Neural cell (in vitro differentiated cells): ENCODE results near the gene EIF4E2. TPM values are rescaled to one million over a fixed set of nuclear protein-coding genes. Genes with fewer than 3 reads are reported as not detected.

Source experiments
- H2AFZ ChIP-seq: fragments of 200-600, 300-800 bp; sonication (generic), shearing (Covaris generic); 2 replicates; pipeline ENCODE4 v1.6.0; 2014; ENCODE audit warnings: low read depth, mild to moderate bottlenecking, antibody characterized with exemption, low read length, moderate library complexity
- H3F3A ChIP-seq: fragments of 200-600 bp; shearing (Covaris generic); 2 replicates; pipeline ENCODE4 v1.6.1; 2016; ENCODE audit warnings: mild to moderate bottlenecking, moderate library complexity, mixed read lengths, antibody characterized with exemption, low read length; ENCODE audit not compliant: insufficient read depth, poor library complexity, severe bottlenecking
- H3K27ac ChIP-seq: fragments of 200-600, 300-800 bp; sonication (generic), shearing (Covaris generic); 2 replicates; pipeline ENCODE4 v1.5.1; 2014; ENCODE audit warnings: mild to moderate bottlenecking, low read length, moderate library complexity
- H3K27me3 ChIP-seq: fragments of 300-800, 200-600 bp; sonication (generic), shearing (Covaris generic); 2 replicates; pipeline ENCODE4 v1.6.0; 2014; ENCODE audit warnings: mild to moderate bottlenecking, low read depth, low read length, moderate library complexity; ENCODE audit not compliant: insufficient read depth
- H3K36me3 ChIP-seq: fragments of 300-800, 200-600 bp; sonication (generic), shearing (Covaris generic); 2 replicates; pipeline ENCODE4 v1.5.1; 2014; ENCODE audit warnings: mild to moderate bottlenecking, antibody characterized with exemption, low read length, moderate library complexity; ENCODE audit not compliant: insufficient read depth
- H3K4me2 ChIP-seq: fragments of 300-800, 200-600 bp; sonication (generic), shearing (Covaris generic); 2 replicates; pipeline ENCODE4 v1.6.0; 2014; ENCODE audit warnings: mild to moderate bottlenecking, low read length
- H3K4me3 ChIP-seq: fragments of 300-800, 200-600 bp; sonication (generic), shearing (Covaris generic); 2 replicates; pipeline ENCODE4 v1.5.1; 2014; ENCODE audit warnings: mild to moderate bottlenecking, low read length, moderate library complexity
- H3K79me2 ChIP-seq: fragments of 200-600 bp; shearing (Covaris generic); replicated peaks from 2 replicates; pipeline ENCODE4 v1.6.0; 2014; ENCODE audit warnings: mild to moderate bottlenecking, low read length, moderate library complexity; ENCODE audit not compliant: insufficient read depth
- H3K9ac ChIP-seq: fragments of 300-800, 200-600 bp; sonication (generic), shearing (Covaris generic); 2 replicates; pipeline ENCODE4 v1.6.1; 2016; ENCODE audit warnings: mild to moderate bottlenecking, low read length, mixed read lengths
- H3K9me2 ChIP-seq: fragments of 200-600 bp; shearing (Covaris generic); 2 replicates; pipeline ENCODE4 v1.6.1; 2016; ENCODE audit warnings: mild to moderate bottlenecking, low read length, mixed read lengths; ENCODE audit not compliant: insufficient read depth
- H3K9me3 ChIP-seq: fragments of 200-600, 300-800 bp; sonication (generic), shearing (Covaris generic); 2 replicates; pipeline ENCODE4 v1.6.1; 2016; ENCODE audit warnings: mild to moderate bottlenecking, mixed run types, low read length, moderate library complexity, mixed read lengths
- H4K20me1 ChIP-seq: fragments of 200-600 bp; shearing (Covaris generic); 2 replicates; pipeline ENCODE4 v1.6.1; 2016; ENCODE audit warnings: mild to moderate bottlenecking, mixed run types; ENCODE audit not compliant: insufficient read depth
- EP300 ChIP-seq: fragments of 450-650 bp; conservative IDR thresholded peaks from 2 replicates; pipeline ENCODE4 v1.6.1; 2014; ENCODE audit warnings: antibody characterized with exemption, mild to moderate bottlenecking, moderate library complexity; ENCODE audit not compliant: poor library complexity, severe bottlenecking
- EZH2 ChIP-seq: fragments of 200-600, 300-800 bp; shearing (Covaris generic), sonication (generic); IDR thresholded peaks from 2 replicates; pipeline ENCODE4 v1.6.1; 2014; ENCODE audit warnings: antibody characterized with exemption, low read length, borderline replicate concordance, mild to moderate bottlenecking; ENCODE audit not compliant: insufficient read depth, poor library complexity, severe bottlenecking
- MXI1 ChIP-seq: fragments of 450-650 bp; conservative IDR thresholded peaks from 2 replicates; pipeline ENCODE4 v1.6.1; 2014; ENCODE audit warnings: antibody characterized with exemption, mild to moderate bottlenecking; ENCODE audit not compliant: poor library complexity, severe bottlenecking
- POLR2AphosphoS5 ChIP-seq: IDR thresholded peaks from 2 replicates; pipeline ENCODE4 v1.6.1; 2012
- RAD21 ChIP-seq: fragments of 450-650 bp; conservative IDR thresholded peaks from 2 replicates; pipeline ENCODE4 v1.6.1; 2014; ENCODE audit warnings: antibody characterized with exemption, mild to moderate bottlenecking, moderate library complexity
- REST ChIP-seq: IDR thresholded peaks from 2 replicates; pipeline ENCODE4 v1.6.1; 2012; ENCODE audit warnings: borderline replicate concordance
- SMC3 ChIP-seq: fragments of 450-650 bp; conservative IDR thresholded peaks from 2 replicates; pipeline ENCODE4 v1.6.1; 2014; ENCODE audit warnings: antibody characterized with exemption, mild to moderate bottlenecking, moderate library complexity; ENCODE audit not compliant: poor library complexity
- TAF1 ChIP-seq: IDR thresholded peaks from 2 replicates; pipeline ENCODE4 v1.6.1; 2012; ENCODE audit warnings: low read depth
- polyA plus RNA-seq: library from polyadenylated mRNA; depleted of rRNA; stranded (reverse); fragments of >200 nt; gene quantifications from 2 replicates; pipeline ENCODE4 v1.2.3, GENCODE V29; 2014
- TF ChIP-seq, protein P1 (sequence below): fragments of 450-650 bp; IDR thresholded peaks from 2 replicates; pipeline ENCODE4 v1.5.1; 2014; ENCODE audit warnings: antibody characterized with exemption, mild to moderate bottlenecking, moderate library complexity; ENCODE audit not compliant: poor library complexity, severe bottlenecking

The EIF4E2 gene
- polyA plus RNA-seq, 1 donor from 2014 or later: 57.6 TPM

DNA sequence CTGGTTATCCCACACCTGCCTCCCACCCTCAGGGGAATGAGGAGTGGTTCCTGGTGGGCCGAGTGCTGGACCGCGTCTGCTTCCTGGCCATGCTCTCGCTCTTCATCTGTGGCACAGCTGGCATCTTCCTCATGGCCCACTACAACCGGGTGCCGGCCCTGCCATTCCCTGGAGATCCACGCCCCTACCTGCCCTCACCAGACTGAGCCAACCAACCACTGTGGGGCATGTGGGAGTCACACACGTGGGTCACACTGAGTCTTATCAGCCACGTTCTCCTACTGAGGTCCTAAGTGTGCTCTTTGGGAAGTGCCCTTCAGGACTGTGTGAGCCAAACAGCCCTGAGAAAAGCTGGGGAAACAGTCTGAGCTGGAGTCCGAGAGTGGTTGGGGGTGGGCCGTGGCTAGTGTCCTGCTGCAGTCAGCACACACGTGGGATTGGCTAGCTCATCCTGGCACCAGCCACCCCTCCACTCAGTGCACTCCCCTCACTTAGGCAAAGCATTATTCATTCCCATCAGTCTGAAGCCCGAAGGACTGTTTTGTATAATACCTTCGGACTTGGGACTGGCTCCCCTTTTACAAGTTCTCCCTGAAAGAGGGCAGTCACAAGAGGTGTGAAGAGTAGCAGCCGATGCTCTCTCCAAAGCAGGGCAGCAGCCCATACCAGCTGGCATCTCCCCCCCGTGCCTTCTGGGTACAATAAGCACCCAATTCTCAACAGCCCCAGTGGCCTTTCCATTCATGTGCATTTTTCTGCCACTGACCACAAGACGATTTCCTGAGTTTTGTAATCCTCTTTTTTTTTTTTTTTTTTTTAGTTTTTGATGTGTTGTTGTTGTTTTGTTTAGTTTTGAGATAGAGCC lies 4.7 kb upstream of the EIF4E2 start:
- no peak overlapping the region for H3K27ac ChIP-seq
- H3K79me2 ChIP-seq: peaks cover 14% of the 10 kb centered on the region

DNA sequence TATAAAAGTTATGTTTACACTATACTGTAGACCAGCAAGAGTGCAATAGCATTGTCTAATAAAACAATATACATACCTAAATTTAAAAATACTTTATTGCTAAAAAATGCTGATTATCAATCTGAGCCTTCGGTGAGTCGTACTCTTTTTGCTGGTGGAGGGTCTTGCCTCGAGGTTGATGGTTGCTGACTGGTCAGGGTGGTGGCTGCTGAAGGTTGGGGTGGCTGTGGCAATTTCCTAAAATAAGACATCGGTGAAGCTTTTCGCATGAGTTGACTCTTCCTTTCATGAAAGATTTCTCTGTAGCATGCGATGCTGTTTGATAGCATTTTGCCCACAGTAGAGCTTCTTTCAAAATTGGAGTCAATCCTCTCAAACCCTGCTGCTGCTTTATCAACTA lies 2.5 kb upstream of the EIF4E2 start:
- no peak overlapping the region for H2AFZ ChIP-seq
- no peak overlapping the region for H3K4me3 ChIP-seq
- TF ChIP-seq EP300: no peak
- TF ChIP-seq, protein P1, sequence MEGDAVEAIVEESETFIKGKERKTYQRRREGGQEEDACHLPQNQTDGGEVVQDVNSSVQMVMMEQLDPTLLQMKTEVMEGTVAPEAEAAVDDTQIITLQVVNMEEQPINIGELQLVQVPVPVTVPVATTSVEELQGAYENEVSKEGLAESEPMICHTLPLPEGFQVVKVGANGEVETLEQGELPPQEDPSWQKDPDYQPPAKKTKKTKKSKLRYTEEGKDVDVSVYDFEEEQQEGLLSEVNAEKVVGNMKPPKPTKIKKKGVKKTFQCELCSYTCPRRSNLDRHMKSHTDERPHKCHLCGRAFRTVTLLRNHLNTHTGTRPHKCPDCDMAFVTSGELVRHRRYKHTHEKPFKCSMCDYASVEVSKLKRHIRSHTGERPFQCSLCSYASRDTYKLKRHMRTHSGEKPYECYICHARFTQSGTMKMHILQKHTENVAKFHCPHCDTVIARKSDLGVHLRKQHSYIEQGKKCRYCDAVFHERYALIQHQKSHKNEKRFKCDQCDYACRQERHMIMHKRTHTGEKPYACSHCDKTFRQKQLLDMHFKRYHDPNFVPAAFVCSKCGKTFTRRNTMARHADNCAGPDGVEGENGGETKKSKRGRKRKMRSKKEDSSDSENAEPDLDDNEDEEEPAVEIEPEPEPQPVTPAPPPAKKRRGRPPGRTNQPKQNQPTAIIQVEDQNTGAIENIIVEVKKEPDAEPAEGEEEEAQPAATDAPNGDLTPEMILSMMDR: no peak
- TF ChIP-seq SMC3: no peak
- no peak for TF ChIP-seq MXI1
- no peak for TF ChIP-seq EZH2
- peaks cover 16% of the 10 kb centered on the region for H3K36me3 ChIP-seq
- no peaks in the 10 kb centered on the region for H3F3A ChIP-seq
- H4K20me1 ChIP-seq: no peaks in the 10 kb centered on the region
- no peak overlapping the region for H3K4me2 ChIP-seq
- H3K79me2 ChIP-seq: peaks cover 37% of the 10 kb centered on the region
- H3K9me3 ChIP-seq: no peaks in the 10 kb centered on the region
- H3K27ac ChIP-seq: no peak overlapping the region
- no peaks in the 10 kb centered on the region for H3K27me3 ChIP-seq
- H3K9me2 ChIP-seq: no peaks in the 10 kb centered on the region
- H3K9ac ChIP-seq: no peak overlapping the region

More for the DNA sequence above, 4.7 kb upstream of the EIF4E2 start:
- Histone ChIP-seq H3F3A (no peaks in the 10 kb centered on the region), H3K9me2 (no peaks in the 10 kb centered on the region), H3K9ac (no peak overlapping the region), H3K4me2 (no peak overlapping the region), H3K27me3 (no peaks in the 10 kb centered on the region), H3K36me3 (peaks cover 16% of the 10 kb centered on the region), H3K4me3 (no peak overlapping the region), H4K20me1 (no peaks in the 10 kb centered on the region), H2AFZ (no peak overlapping the region), H3K9me3 (no peaks in the 10 kb centered on the region)
- TF ChIP-seq EZH2: no peak
- no peak for TF ChIP-seq TAF1
- no peak for TF ChIP-seq EP300
- TF ChIP-seq RAD21: no peak
- TF ChIP-seq, protein P1: no peak
- TF ChIP-seq MXI1: no peak
- TF ChIP-seq REST: no peak
- no peak for TF ChIP-seq POLR2AphosphoS5
- TF ChIP-seq SMC3: no peak
